ENCODE data around the gene PRKCE.

GRCh38 chr2:45732436-45732835 is 81.0 kb downstream of the PRKCE start:
- no peak for TF ChIP-seq TAF1 (IDR thresholded peaks at IDR 0.05; ENCODE audit: borderline replicate concordance, low read depth, low read length)
- no peak for TF ChIP-seq POLR2A (IDR thresholded peaks at IDR 0.05; ENCODE audit: low read depth, low read length)
